Measurements from ENCODE around the gene G6PC2.

GRCh38 chr2:168948621-168949212 lies 47.6 kb downstream of the G6PC2 start:
- TF ChIP-seq CTCF (conservative IDR thresholded peaks at IDR 0.05; ENCODE audit: low read depth, low read length) (peak; percentile 84), EZH2phosphoT487 (IDR thresholded peaks at IDR 0.05; ENCODE audit: borderline replicate concordance, low read length) (no peak), EZH2 (IDR thresholded peaks at IDR 0.05; ENCODE audit: low read length, unreplicated experiment) (no peak)

Data from PC-3 (cell line).